22Rv1 (cell line): ENCODE results near the gene PFN1.

ENCODE experiments used
- ZFX ChIP-seq: fragments of 450-650 bp; IDR thresholded peaks from 2 replicates; pipeline ENCODE4 v1.6.1; 2017; ENCODE audit warnings: antibody characterized with exemption, borderline replicate concordance
- TF ChIP-seq, protein P1 (sequence below): fragments of 450-650 bp; IDR thresholded peaks from 2 replicates; pipeline ENCODE4 v1.5.1; 2017; ENCODE audit warnings: mild to moderate bottlenecking

DNA sequence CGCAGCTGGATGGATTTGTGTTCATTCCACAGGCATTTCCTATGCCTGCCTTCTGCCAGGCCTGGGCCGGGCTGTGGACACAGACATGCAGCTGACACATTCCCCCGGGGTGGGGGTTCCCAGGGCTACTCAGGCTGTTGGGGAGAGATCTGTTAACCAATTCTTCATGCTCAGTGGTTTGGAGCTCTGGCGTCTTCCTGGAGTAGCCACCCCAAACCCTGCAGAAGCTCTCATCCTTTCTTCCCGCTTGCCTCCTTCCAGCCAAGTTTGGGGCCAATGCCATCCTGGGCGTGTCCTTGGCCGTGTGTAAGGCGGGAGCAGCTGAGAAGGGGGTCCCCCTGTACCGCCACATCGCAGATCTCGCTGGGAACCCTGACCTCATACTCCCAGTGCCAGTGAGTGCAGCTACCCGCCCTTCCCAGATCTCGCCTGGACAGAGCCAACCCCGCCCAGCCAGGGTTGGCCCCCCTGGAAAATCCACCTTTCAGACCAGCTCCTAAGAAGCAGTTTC lies 5.2 kb upstream of the PFN1 start:
- TF ChIP-seq, protein P1, sequence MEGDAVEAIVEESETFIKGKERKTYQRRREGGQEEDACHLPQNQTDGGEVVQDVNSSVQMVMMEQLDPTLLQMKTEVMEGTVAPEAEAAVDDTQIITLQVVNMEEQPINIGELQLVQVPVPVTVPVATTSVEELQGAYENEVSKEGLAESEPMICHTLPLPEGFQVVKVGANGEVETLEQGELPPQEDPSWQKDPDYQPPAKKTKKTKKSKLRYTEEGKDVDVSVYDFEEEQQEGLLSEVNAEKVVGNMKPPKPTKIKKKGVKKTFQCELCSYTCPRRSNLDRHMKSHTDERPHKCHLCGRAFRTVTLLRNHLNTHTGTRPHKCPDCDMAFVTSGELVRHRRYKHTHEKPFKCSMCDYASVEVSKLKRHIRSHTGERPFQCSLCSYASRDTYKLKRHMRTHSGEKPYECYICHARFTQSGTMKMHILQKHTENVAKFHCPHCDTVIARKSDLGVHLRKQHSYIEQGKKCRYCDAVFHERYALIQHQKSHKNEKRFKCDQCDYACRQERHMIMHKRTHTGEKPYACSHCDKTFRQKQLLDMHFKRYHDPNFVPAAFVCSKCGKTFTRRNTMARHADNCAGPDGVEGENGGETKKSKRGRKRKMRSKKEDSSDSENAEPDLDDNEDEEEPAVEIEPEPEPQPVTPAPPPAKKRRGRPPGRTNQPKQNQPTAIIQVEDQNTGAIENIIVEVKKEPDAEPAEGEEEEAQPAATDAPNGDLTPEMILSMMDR = no peak
- TF ChIP-seq ZFX = no peak
